ENCODE measurements around the gene PHACTR1.
"Not testable (repeated sequence)": the region's sequence is repeated elsewhere in the genome, so short reads cannot be mapped to it uniquely, and the experiment has no call there.

Gene PHACTR1

DNA sequence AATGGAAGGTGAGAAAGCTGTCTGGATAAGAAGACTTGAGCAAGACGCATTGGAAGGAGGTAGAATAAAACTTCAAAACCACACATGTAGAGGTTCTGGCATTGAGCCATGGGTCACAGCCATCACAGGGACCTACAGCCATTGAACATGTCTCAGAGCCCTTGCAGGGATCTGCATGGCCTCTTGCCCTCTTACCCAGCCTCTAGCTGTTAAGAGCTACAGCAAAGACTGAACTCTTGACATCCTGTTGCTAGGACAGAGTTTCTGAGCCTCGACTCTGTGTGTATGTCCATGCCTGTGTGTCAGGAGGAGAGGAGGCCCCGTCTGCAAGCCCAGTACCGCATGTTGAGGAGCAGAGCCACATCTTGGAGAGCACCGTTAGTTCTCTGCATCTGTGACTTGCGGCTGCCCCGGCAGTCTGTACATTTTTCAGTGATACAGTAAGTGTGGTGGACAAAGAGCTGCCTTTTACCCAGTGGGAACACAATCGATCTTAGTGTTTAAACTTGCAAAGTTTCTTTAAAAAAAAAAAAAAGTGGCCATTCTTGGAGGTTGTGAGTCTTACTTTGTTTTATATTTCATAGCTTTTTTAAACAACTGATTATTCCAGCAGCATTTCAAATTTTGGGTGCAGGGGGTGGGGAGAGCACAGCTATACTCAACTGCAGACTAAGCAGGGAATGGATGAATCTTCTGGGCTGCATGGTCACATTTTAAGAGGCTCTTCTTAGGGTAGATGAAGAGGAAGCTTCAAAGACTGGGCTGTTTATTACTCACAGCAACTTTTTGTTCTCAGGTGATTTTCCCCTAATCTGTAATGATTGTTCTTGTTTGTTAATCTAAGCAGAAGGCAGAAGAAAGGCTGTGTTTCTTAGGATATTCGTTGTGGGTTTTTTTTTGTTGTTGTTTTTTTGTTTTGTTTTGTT, 523.2 kb downstream of the PHACTR1 start:
- no peak for DNase-seq (ENCODE audit: low read depth)

- no peak for DNase-seq (ENCODE audit: low read depth)
Observed at GRCh38 chr6:13241364-13241763, 524.8 kb downstream of the PHACTR1 start.

DNA sequence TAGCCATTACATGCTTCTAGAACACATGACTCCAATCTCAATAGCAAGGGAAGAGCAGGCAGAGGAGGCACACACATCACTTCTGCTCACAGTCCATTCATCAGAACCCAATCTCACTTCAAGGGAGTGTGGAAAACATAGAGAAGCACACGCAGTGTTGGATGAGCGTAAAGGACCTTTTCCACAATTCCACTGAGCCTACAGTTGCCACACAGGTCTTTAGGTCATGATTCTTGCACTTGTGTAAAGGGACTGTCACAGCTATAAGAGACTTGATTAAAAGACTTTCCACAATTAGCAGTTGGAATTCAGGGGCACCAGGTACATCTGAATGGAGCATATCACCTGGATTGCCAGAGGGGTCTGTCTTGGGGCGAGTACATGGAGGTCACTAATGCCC, 525.6 kb downstream of the PHACTR1 start:
- DNase-seq (ENCODE audit: low read depth), result no peak

- DNase-seq (ENCODE audit: low read depth), result no peak
Observed at GRCh38 chr6:13242590-13242989, 526.0 kb downstream of the PHACTR1 start.

DNA sequence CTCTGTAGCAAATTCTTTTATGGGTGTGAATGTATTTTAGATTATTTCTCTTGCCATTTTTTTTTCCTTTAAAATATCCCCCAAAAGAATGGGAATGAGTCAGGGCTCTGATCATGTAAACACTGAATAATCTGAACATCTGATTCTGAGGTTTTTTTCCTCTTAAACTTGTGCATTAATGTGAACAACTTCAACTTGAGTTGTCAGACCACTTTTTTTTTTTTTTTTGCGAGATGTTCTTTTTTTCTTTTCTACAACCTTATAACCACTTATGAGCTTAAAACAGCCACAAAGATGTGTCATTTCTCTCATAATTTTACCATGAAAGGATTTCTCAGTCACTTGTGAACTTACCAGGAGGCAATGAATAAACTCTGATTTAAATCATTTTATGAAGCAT, 526.5 kb downstream of the PHACTR1 start:
- no peak for DNase-seq (ENCODE audit: low read depth)

DNA sequence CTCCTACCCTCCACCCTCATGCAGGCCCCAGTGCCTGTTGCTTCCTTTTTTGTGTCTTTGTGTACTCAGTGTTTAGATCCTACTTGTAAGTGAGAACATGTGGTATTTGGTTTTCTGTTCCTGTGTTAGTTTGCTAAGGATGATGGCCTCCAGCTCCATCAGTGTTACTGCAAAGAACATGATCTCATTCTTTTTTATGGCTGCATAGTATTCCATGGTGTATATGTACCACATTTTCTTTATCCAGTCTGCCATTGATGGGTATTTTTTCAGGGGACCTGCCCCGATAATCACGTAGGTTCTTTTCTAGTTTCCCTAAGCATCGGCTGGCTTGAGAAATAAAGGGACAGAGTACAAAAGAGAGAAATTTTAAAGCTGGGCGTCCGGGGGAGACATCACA, 527.2 kb downstream of the PHACTR1 start:
- not testable (repeated sequence) for DNase-seq (ENCODE audit: low read depth)

- no peak for DNase-seq (ENCODE audit: low read depth)
Observed at GRCh38 chr6:13247627-13248026, 531.1 kb downstream of the PHACTR1 start.

GRCh38 chr6:13248053-13248452, 531.5 kb downstream of the PHACTR1 start:
- no peak for DNase-seq (ENCODE audit: low read depth)

GRCh38 chr6:13248584-13248985, 532.0 kb downstream of the PHACTR1 start:
- DNase-seq (ENCODE audit: low read depth), result no peak

GRCh38 chr6:13248994-13249393, 532.4 kb downstream of the PHACTR1 start:
- DNase-seq (ENCODE audit: low read depth), result no peak

GRCh38 chr6:13249817-13250216, 533.2 kb downstream of the PHACTR1 start:
- no peak for DNase-seq (ENCODE audit: low read depth)

DNA sequence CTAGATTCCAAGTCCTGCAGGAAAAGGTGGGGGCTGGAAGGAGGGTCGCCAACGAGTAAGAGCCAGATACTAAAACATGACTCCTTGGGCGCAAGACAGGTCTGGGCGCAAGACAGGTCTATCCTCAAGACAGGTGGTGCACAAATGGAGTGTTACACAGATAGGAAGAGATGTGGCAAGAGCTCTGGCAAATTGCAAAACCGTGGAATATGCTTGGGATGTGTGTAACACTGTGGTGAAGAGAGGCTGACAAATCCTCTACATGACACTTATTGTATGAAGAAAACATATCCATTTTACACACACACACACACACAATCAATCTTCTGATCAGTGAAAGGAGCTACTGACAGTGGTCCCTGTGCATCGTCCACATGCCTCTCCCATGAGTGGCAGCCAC, 534.1 kb downstream of the PHACTR1 start:
- peak; percentile 54 for DNase-seq (ENCODE audit: low read depth)

DNA sequence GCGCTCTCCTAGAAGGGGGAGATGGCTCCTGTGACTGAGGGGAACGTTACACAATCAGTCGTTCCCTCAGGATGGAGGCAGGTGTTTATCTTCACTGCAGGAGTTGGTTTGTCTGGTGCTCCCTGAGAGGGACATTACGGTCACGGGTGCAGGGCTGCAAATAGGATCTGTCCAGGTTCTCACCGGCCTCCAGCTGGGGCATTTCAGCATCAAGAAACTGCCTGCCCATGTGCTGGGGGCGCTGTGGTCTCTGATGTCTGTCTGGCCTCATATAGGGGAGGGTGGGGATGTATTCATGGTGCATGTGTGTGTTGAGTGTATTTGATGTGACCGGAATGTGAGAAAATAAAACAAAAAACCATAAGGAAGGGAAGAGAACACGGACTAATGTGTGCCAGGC, 534.7 kb downstream of the PHACTR1 start:
- no peak for DNase-seq (ENCODE audit: low read depth)

DNA sequence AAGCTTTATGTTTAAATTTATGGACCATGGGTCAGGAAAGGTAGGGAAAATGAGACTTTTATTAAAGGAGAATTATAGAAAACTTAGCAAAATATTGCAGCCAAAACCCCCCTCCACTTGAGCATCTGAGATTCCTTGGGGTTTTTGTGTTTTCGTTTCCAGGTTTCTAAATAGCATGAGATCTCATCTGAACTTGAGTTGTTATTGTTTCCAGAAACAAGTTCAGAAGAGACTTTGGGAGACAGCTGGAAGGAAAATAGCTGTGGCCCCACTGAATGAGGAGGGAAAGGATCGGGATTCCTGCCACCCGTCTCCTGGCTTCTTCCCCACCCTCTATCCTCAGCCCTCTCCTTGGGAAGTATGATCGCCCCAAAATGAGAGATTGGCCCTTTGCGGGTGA, 536.2 kb downstream of the PHACTR1 start:
- DNase-seq (ENCODE audit: low read depth), result no peak

DNA sequence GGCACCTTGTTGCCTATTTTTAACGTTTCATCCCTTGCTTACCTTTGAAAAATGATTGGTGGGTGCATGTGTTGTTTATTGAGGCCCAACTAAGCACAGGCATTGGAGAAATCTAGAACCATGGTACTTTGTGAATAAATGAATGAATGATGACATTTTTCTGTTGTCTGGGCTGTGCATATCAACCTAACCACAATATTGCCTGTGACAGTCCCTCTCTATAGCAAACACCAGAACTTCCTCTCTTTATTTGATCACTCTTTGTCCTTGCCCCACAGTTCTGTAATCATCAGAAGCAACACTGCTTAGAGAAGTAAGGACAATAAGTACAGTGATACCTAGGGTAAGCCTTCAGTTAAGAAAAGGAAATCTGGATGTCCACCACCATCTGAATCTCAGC, 536.7 kb downstream of the PHACTR1 start:
- DNase-seq (ENCODE audit: low read depth), result no peak

GRCh38 chr6:13256266-13257001, 539.9 kb downstream of the PHACTR1 start:
- DNase-seq (ENCODE audit: low read depth), result no peak

DNA sequence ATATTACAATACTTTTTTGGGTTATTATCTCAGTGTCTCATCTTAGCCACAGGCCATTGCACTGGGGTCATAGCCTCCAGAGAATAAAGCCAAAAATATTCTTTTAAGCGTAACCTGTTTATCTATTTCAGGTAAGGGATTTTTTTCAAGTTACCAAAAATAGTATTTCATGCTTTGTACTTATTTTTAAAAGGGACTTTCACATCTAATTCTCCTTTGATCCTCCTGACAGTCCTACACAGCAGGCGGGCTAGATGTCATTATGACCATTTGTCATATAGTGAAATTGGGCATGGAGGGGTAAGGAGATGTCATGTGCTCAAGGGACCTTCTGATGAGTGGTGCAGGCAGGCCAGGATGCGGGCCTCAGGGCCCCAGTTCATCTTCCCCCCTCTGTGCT, 542.8 kb downstream of the PHACTR1 start:
- no peak for DNase-seq (ENCODE audit: low read depth)

- DNase-seq (ENCODE audit: low read depth), result no peak
Observed at GRCh38 chr6:13260101-13260598, 543.6 kb downstream of the PHACTR1 start.

DNA sequence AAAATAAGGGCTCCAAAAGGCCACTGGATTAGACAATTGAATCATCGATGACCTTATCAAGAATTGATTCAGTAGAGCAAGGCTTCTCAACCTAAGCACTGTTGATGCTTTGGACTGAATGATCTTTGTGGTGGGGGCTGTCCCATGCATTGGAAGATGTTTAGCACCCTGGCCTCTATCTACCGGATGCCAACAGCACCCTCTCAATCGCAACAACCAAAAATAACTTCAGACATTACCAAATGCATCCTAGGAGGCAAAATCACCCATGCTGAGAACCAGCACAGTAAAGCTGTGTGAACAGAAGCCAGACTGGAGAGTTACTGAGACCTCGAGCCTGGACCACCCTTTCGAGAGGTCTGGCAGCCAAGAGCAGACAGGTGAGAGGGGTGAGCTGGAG, 544.3 kb downstream of the PHACTR1 start:
- no peak for DNase-seq (ENCODE audit: low read depth)

- no peak for DNase-seq (ENCODE audit: low read depth)
Observed at GRCh38 chr6:13261464-13261994, 545.0 kb downstream of the PHACTR1 start.

DNA sequence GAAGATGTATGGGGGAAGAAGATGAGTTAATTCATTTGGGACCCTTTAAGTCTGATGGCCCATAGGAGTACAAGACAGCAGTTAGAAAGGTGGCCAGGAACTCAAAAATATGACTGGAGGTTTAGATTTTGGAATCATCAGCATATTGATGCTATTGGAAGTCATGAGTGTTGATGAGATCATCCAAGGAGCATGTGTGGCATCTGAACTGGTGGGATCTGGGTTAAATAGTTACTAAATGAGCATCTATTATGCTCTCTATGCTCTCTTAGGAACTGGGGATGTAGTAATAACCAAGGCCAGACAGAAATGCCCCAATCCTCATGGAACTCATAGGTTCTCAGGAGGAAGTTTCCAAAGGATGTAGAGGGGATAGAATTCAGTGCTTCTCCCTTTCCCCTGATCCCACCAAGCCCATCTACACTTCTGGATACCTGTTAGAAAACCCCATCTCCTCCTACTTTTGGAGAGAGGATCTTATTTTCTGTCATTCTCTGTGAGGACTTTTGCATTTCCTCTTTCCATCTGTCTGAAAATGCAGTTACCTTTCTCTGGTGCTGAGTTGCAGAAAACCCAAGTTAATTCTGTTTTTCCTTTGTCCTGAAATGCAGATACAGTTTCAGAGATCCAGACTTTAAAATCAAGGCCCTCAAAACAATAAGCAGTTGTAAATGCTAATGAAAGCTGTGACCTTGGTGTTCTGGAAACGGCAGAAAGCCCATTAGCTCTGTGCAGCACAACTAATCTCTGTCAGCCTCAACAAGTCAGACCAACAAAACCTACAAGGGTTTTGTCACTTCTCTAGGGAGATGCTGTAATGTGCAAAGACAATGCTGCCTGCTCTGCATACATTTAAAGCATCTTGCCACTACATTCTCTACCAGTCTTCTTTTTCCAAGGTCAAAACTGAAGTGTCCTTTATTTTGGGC, 546.0 kb downstream of the PHACTR1 start:
- DNase-seq (ENCODE audit: low read depth), result no peak

DNA sequence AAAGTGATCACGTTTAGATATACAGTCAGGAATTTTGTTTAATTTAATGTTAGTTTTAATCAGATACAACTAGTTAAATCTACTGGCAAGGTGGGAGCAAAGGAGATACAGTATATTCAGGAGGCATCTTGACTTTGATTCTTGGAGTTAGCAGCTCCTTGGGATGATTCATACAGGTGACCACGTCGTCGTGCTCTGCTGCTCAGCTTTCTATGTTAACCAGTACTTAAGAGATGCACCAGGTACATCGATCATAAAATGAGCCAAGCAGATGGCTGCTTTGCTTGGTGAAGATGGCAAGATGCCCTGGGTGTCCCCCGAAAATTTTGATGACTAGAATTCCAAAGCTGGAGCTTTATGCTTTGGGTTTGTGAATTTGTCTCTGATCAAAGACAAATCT, 547.1 kb downstream of the PHACTR1 start:
- no peak for DNase-seq (ENCODE audit: low read depth)

Data from amniotic epithelial cell (primary cell).